Liver (tissue), 9 donors: ENCODE measurements around the gene PARP12. TPM values are rescaled to one million over a fixed set of nuclear protein-coding genes. Genes with fewer than 3 reads are reported as not detected.

Experiments used
- DNase-seq: peaks from one replicate; pipeline ENCODE4 v3.0.0-alpha.2; 2017; ENCODE audit warnings: low spot score
- H3K27ac ChIP-seq, 2 donors: one replicate each; pipeline ENCODE4 v1.7.0; 2013; ENCODE audit warnings: inconsistent platforms in 2 of 2, low read length in 2 of 2, control low read depth in 1 of 2, low read depth in 1 of 2, mild to moderate bottlenecking in 1 of 2
- H3K27me3 ChIP-seq, 4 donors: one replicate each; pipeline versions ENCODE4 v1.6.1 to v1.7.0; 2013; ENCODE audit warnings: low read length in 3 of 4, inconsistent platforms in 1 of 4, mild to moderate bottlenecking in 1 of 4, moderate library complexity in 1 of 4; ENCODE audit not compliant: control insufficient read depth in 4 of 4, insufficient read depth in 4 of 4
- H3K36me3 ChIP-seq, 4 donors: one replicate each; pipeline versions ENCODE4 v1.6.1 to v1.7.0; 2013; ENCODE audit warnings: low read length in 3 of 4, mild to moderate bottlenecking in 3 of 4, low read depth in 1 of 4, moderate library complexity in 1 of 4; ENCODE audit not compliant: control insufficient read depth in 4 of 4, insufficient read depth in 3 of 4
- H3K4me1 ChIP-seq, 4 donors: one replicate each; pipeline versions ENCODE4 v1.6.1 to v1.7.0; 2013; ENCODE audit warnings: low read length in 3 of 4, mild to moderate bottlenecking in 3 of 4, moderate library complexity in 1 of 4; ENCODE audit not compliant: control insufficient read depth in 4 of 4, insufficient read depth in 4 of 4
- H3K4me3 ChIP-seq, 3 donors: one replicate each; pipeline versions ENCODE4 v1.6.1 to v1.7.0; 2013; ENCODE audit warnings: low read length in 3 of 3, control low read depth in 1 of 3, low read depth in 1 of 3, mild to moderate bottlenecking in 1 of 3
- H3K9ac ChIP-seq, 2 donors: one replicate each; pipeline ENCODE4 v1.7.0; 2013; ENCODE audit warnings: low read length in 2 of 2, mild to moderate bottlenecking in 2 of 2, moderate library complexity in 2 of 2, control low read depth in 1 of 2, low read depth in 1 of 2
- H3K9me3 ChIP-seq, 4 donors: one replicate each; pipeline versions ENCODE4 v1.6.1 to v1.7.0; 2013; ENCODE audit warnings: low read length in 3 of 4; ENCODE audit not compliant: control insufficient read depth in 4 of 4
- EGR1 ChIP-seq, 2 donors: IDR thresholded peaks; 2 replicates each; pipeline ENCODE4 v1.6.1; 2016 to 2018; ENCODE audit warnings: antibody characterized with exemption in 2 of 2, low read depth in 2 of 2
- FOXA1 ChIP-seq: IDR thresholded peaks from 2 replicates; pipeline ENCODE4 v1.6.1; 2016; ENCODE audit warnings: antibody characterized with exemption
- FOXA2 ChIP-seq: IDR thresholded peaks from 2 replicates; pipeline ENCODE4 v1.6.1; 2016; ENCODE audit warnings: antibody characterized with exemption
- GABPA ChIP-seq, 2 donors: IDR thresholded peaks in 1 of 2; conservative IDR thresholded peaks in 1 of 2; 2 replicates each; pipeline ENCODE4 v1.6.1; 2016; ENCODE audit warnings: antibody characterized with exemption in 2 of 2, mild to moderate bottlenecking in 1 of 2, moderate library complexity in 1 of 2
- HNF4A ChIP-seq, 2 donors: conservative IDR thresholded peaks; 2 replicates each; pipeline ENCODE4 v1.6.1; 2016; ENCODE audit warnings: antibody characterized with exemption in 2 of 2, mild to moderate bottlenecking in 2 of 2
- HNF4G ChIP-seq: IDR thresholded peaks from 2 replicates; pipeline ENCODE4 v1.6.1; 2016; ENCODE audit warnings: antibody characterized with exemption
- JUND ChIP-seq, 2 donors: IDR thresholded peaks; 2 replicates each; pipeline ENCODE4 v1.6.1; 2016; ENCODE audit warnings: antibody characterized with exemption in 2 of 2
- NR2F2 ChIP-seq: IDR thresholded peaks from 2 replicates; pipeline ENCODE4 v1.6.1; 2016; ENCODE audit warnings: antibody characterized with exemption
- RAD21 ChIP-seq, 2 donors: IDR thresholded peaks; 2 replicates each; pipeline ENCODE4 v1.6.1; 2016; ENCODE audit warnings: antibody characterized with exemption in 2 of 2, mild to moderate bottlenecking in 2 of 2
- RXRA ChIP-seq, 2 donors: IDR thresholded peaks; 2 replicates each; pipeline ENCODE4 v1.6.1; 2017 to 2018; ENCODE audit warnings: antibody characterized with exemption in 2 of 2, mild to moderate bottlenecking in 1 of 2
- SP1 ChIP-seq: IDR thresholded peaks from 2 replicates; pipeline ENCODE4 v1.6.1; 2018; ENCODE audit warnings: antibody characterized with exemption, mild to moderate bottlenecking
- TAF1 ChIP-seq: conservative IDR thresholded peaks from 2 replicates; pipeline ENCODE4 v1.6.1; 2016; ENCODE audit warnings: antibody characterized with exemption, mild to moderate bottlenecking
- YY1 ChIP-seq: IDR thresholded peaks from 2 replicates; pipeline ENCODE4 v1.6.1; 2016; ENCODE audit warnings: antibody characterized with exemption, mild to moderate bottlenecking
- WGBS: extraction: QIAGEN DNeasy Blood & Tissue Kit; methylation state at CpG from one replicate; pipeline ENCODE4 v1.1.7; 2013; 5-methylcytosine and 5-hydroxymethylcytosine counted together
- polyA plus RNA-seq, 2 donors: library from polyadenylated mRNA; stranded (reverse) in 1 of 2; unstranded in 1 of 2; fragments of 200-250 nt in 1 of 2; fragments of >200 nt in 1 of 2; fragmentation: Nextera tagmentation in 1 of 2; extraction: Ambion mirVana in 1 of 2; gene quantifications; one replicate each; pipeline versions ENCODE4 v1.2.1 to v1.2.3, GENCODE V29; 2013 to 2015
- total RNA-seq, 2 donors: library from RNA; depleted of rRNA; stranded (reverse); fragments of >200 nt; gene quantifications; one replicate each; pipeline ENCODE4 v1.2.3, GENCODE V29; 2014
- TF ChIP-seq, protein P1 (sequence below): IDR thresholded peaks from 2 replicates; pipeline ENCODE4 v1.6.1; 2016; ENCODE audit warnings: antibody characterized with exemption
- TF ChIP-seq, protein P2 (sequence below): fragments of 150-350 bp; IDR thresholded peaks from 2 replicates; pipeline ENCODE4 v1.5.1; 2017; ENCODE audit warnings: improper control_type of control experiment, low read depth, low read length; ENCODE audit not compliant: missing input control
- TF ChIP-seq, protein P3 (sequence below): IDR thresholded peaks from 2 replicates; pipeline ENCODE4 v1.6.1; 2016; ENCODE audit warnings: antibody characterized with exemption
- TF ChIP-seq, protein P4 (sequence below): IDR thresholded peaks from 2 replicates; pipeline ENCODE4 v1.6.1; 2016; ENCODE audit warnings: antibody characterized with exemption
- TF ChIP-seq, protein P5 (sequence below): IDR thresholded peaks from 2 replicates; pipeline ENCODE4 v1.6.1; 2016; ENCODE audit warnings: antibody characterized with exemption, mild to moderate bottlenecking
- donor health status: healthy.
- donor health status: healthy.
- donor health status: healthy.
- donor health status: healthy.
- donor health status: healthy.

The PARP12 gene
- total and polyA plus RNA-seq, 4 donors, result 13.3 to 32.7 (median 19.8) TPM

DNA sequence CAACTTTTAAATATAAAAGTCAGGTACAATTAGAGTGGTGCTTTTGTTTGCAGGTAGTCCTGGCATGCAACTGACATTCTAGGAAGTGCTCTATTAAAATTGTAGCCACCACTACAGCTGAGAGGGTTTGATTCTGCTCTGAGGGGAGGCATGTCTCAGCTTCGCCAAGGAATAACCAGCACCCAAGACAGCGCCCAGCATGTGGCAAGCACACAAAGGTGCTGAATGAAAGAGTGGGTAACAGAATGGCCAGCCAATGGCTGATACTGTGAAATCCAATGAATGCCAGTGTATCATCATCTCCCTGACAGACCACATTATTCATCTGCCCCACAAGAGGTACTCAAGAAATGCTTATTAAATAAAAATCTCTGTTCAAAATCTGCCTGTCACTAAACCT lies 6.9 kb downstream of the PARP12 start:
- peaks cover 5 to 16% (median 9%) of the 10 kb centered on the region in 4 donors for H3K4me1 ChIP-seq
- no peak overlapping the region for H3K27ac ChIP-seq
- TF ChIP-seq JUND (IDR thresholded peaks at IDR 0.05), result no peak
- TF ChIP-seq, protein P1, sequence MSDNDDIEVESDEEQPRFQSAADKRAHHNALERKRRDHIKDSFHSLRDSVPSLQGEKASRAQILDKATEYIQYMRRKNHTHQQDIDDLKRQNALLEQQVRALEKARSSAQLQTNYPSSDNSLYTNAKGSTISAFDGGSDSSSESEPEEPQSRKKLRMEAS, result no peak
- no peaks in the 10 kb centered on the region for H3K9me3 ChIP-seq
- DNase-seq, result no peak
- H3K36me3 ChIP-seq, result peaks cover 0 to 6% (median 5%) of the 10 kb centered on the region in 4 donors
- WGBS, result over 99% methylated on average over 2 of the region's 2 CpGs
- no peaks in the 10 kb centered on the region for H3K27me3 ChIP-seq
- H3K4me3 ChIP-seq, result no peak overlapping the region
- H3K9ac ChIP-seq, result no peak overlapping the region

DNA sequence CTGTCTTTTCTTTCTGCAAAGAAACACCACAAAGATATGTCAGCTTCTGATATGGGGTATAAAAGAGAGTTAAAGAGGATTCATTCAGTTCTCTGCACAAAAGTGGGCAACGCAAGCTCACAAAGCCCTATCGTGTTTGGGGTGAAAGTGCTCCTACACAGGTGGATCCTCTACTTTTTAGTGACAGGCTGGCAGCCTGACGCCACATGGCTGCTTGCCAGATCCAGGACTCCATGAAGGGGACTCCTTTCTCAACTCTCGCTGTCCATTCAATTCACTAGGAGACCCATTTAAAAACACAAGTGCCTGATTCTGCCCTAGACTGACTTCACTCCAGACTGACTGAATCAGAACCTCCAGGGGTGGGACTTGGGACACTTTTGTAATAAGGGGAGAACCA lies 8.0 kb downstream of the PARP12 start:
- peaks cover 3 to 9% (median 6%) of the 10 kb centered on the region in 4 donors for H3K4me1 ChIP-seq

More for the DNA sequence above, 8.0 kb downstream of the PARP12 start:
- no peak overlapping the region for H3K9ac ChIP-seq
- H3K4me3 ChIP-seq, result no peak overlapping the region
- TF ChIP-seq, protein P2, sequence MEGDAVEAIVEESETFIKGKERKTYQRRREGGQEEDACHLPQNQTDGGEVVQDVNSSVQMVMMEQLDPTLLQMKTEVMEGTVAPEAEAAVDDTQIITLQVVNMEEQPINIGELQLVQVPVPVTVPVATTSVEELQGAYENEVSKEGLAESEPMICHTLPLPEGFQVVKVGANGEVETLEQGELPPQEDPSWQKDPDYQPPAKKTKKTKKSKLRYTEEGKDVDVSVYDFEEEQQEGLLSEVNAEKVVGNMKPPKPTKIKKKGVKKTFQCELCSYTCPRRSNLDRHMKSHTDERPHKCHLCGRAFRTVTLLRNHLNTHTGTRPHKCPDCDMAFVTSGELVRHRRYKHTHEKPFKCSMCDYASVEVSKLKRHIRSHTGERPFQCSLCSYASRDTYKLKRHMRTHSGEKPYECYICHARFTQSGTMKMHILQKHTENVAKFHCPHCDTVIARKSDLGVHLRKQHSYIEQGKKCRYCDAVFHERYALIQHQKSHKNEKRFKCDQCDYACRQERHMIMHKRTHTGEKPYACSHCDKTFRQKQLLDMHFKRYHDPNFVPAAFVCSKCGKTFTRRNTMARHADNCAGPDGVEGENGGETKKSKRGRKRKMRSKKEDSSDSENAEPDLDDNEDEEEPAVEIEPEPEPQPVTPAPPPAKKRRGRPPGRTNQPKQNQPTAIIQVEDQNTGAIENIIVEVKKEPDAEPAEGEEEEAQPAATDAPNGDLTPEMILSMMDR, result no peak
- TF ChIP-seq FOXA1 (no peak), SP1 (no peak), JUND (IDR thresholded peaks at IDR 0.05) (no peak), EGR1 (IDR thresholded peaks at IDR 0.05; ENCODE audit: low read depth in 2 of 2) (no peak), YY1 (no peak), HNF4A (conservative IDR thresholded peaks at IDR 0.05) (no peak), RXRA (IDR thresholded peaks at IDR 0.05) (no peak), NR2F2 (no peak), FOXA2 (no peak), GABPA (IDR thresholded peaks at IDR 0.05 in 1 of 2, conservative IDR thresholded peaks at IDR 0.05 in 1 of 2) (no peak), TAF1 (no peak), RAD21 (IDR thresholded peaks at IDR 0.05) (no peak), HNF4G (no peak)
- TF ChIP-seq, protein P3, sequence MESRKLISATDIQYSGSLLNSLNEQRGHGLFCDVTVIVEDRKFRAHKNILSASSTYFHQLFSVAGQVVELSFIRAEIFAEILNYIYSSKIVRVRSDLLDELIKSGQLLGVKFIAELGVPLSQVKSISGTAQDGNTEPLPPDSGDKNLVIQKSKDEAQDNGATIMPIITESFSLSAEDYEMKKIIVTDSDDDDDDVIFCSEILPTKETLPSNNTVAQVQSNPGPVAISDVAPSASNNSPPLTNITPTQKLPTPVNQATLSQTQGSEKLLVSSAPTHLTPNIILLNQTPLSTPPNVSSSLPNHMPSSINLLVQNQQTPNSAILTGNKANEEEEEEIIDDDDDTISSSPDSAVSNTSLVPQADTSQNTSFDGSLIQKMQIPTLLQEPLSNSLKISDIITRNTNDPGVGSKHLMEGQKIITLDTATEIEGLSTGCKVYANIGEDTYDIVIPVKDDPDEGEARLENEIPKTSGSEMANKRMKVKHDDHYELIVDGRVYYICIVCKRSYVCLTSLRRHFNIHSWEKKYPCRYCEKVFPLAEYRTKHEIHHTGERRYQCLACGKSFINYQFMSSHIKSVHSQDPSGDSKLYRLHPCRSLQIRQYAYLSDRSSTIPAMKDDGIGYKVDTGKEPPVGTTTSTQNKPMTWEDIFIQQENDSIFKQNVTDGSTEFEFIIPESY, result no peak
- TF ChIP-seq, protein P4, sequence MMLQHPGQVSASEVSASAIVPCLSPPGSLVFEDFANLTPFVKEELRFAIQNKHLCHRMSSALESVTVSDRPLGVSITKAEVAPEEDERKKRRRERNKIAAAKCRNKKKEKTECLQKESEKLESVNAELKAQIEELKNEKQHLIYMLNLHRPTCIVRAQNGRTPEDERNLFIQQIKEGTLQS, result no peak
- TF ChIP-seq, protein P5, sequence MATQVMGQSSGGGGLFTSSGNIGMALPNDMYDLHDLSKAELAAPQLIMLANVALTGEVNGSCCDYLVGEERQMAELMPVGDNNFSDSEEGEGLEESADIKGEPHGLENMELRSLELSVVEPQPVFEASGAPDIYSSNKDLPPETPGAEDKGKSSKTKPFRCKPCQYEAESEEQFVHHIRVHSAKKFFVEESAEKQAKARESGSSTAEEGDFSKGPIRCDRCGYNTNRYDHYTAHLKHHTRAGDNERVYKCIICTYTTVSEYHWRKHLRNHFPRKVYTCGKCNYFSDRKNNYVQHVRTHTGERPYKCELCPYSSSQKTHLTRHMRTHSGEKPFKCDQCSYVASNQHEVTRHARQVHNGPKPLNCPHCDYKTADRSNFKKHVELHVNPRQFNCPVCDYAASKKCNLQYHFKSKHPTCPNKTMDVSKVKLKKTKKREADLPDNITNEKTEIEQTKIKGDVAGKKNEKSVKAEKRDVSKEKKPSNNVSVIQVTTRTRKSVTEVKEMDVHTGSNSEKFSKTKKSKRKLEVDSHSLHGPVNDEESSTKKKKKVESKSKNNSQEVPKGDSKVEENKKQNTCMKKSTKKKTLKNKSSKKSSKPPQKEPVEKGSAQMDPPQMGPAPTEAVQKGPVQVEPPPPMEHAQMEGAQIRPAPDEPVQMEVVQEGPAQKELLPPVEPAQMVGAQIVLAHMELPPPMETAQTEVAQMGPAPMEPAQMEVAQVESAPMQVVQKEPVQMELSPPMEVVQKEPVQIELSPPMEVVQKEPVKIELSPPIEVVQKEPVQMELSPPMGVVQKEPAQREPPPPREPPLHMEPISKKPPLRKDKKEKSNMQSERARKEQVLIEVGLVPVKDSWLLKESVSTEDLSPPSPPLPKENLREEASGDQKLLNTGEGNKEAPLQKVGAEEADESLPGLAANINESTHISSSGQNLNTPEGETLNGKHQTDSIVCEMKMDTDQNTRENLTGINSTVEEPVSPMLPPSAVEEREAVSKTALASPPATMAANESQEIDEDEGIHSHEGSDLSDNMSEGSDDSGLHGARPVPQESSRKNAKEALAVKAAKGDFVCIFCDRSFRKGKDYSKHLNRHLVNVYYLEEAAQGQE, result no peak
- TF ChIP-seq, protein P1, result no peak
- H3K27ac ChIP-seq, result no peak overlapping the region
- H3K27me3 ChIP-seq, result no peaks in the 10 kb centered on the region
- DNase-seq, result no peak
- H3K36me3 ChIP-seq, result peaks cover 0 to 6% (median 5%) of the 10 kb centered on the region in 4 donors
- no peaks in the 10 kb centered on the region for H3K9me3 ChIP-seq
- WGBS, result 92% methylated on average over 4 of the region's 4 CpGs
